Lower leg skin (tissue), 3 donors: ENCODE results near the gene DPYSL3.

Source experiments
- POLR2A ChIP-seq, 2 donors: fragments of 450-650 bp; IDR thresholded peaks; one replicate each; pipeline ENCODE4 v1.6.1; 2016 to 2017; ENCODE audit warnings: antibody characterized with exemption in 2 of 2, mild to moderate bottlenecking in 1 of 2, moderate library complexity in 1 of 2
- TF ChIP-seq, protein P1 (sequence below), 3 donors: fragments of 450-650 bp; IDR thresholded peaks; one replicate each; pipeline ENCODE4 v1.5.1; 2016; ENCODE audit warnings: antibody characterized with exemption in 3 of 3, mild to moderate bottlenecking in 3 of 3, moderate library complexity in 2 of 3

GRCh38 chr5:147509041-147509709 lies 693 bp downstream of the DPYSL3 start:
- TF ChIP-seq, protein P1, sequence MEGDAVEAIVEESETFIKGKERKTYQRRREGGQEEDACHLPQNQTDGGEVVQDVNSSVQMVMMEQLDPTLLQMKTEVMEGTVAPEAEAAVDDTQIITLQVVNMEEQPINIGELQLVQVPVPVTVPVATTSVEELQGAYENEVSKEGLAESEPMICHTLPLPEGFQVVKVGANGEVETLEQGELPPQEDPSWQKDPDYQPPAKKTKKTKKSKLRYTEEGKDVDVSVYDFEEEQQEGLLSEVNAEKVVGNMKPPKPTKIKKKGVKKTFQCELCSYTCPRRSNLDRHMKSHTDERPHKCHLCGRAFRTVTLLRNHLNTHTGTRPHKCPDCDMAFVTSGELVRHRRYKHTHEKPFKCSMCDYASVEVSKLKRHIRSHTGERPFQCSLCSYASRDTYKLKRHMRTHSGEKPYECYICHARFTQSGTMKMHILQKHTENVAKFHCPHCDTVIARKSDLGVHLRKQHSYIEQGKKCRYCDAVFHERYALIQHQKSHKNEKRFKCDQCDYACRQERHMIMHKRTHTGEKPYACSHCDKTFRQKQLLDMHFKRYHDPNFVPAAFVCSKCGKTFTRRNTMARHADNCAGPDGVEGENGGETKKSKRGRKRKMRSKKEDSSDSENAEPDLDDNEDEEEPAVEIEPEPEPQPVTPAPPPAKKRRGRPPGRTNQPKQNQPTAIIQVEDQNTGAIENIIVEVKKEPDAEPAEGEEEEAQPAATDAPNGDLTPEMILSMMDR (IDR thresholded peaks at IDR 0.05) = no peak
- TF ChIP-seq POLR2A (IDR thresholded peaks at IDR 0.05) = no peak
